Right kidney (tissue), 1 donor: ENCODE results near the gene DDX1.
"Not testable (repeated sequence)": the region's sequence is repeated elsewhere in the genome, so short reads cannot be mapped to it uniquely, and the experiment has no call there.

Source experiments
- DNase-seq: peaks from one replicate; pipeline ENCODE4 v3.0.0-alpha.2; 2016

DDX1 gene

DNA sequence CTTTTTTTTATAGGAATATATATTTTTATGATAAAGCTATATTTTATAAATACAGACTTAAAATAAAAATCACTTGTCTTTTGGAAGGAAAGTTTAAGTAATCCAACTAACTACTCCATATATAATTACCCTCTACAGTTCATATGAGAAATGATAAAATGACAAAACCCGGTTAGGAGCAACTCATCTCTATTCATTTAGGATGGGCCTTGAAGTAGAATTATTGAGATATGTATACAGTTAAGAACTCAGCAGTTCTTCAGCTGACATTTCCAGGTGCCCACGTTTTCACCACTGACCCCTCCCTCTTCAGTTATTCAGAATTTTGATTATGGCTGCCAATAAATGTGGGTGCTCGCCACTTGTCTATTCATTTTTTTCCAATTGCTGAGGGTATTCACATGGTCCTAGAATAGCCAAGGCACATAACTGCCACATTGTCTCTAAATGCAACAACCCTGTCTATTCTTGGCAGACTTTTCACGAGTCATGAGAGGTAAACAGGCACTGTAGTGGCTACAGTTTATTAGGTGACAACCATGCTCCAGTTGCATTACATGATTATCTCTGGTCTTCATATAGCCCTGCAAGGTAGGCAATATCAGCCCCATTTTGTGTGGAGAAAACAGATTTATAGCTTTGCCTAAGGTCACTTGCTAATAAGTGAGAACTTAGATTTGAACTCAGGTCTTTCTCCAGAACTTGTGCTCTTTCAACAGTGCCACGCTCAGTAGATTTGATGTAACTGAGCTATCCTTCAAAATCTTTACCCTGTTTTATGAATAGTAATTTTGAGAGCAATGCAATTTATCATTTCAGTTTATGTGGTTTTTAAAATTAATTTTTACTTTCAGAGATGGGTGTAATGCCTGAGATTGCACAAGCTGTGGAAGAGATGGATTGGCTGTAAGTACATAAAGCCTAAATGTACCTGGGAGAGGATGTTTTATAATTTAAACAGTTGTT lies 2.9 kb downstream of the DDX1 start:
- DNase-seq, result no peak

DNA sequence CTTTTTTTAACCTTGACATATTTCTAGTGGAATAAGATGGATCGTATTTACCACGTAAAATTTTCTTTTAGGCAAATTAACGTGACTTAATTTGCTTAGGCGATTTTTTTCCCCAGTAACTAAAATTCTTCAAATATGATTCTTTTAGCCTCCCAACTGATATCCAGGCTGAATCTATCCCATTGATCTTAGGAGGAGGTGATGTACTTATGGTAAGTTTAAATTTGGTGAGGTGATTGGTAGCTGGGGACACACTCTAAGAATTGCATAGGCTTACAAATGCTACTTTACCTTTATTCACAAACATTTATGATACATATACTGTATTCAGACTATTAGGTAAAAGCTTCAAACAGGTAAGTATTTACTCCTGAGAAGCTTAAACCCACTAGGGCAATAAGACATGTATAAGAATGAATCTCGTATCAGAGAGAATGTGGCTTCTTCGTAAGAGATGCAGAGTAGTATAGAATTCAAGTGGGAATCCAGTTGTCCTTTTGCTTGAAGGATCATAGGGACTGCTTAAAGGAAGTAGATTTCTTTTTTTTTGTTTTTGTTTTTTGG lies 3.8 kb downstream of the DDX1 start:
- DNase-seq, result no peak

DNA sequence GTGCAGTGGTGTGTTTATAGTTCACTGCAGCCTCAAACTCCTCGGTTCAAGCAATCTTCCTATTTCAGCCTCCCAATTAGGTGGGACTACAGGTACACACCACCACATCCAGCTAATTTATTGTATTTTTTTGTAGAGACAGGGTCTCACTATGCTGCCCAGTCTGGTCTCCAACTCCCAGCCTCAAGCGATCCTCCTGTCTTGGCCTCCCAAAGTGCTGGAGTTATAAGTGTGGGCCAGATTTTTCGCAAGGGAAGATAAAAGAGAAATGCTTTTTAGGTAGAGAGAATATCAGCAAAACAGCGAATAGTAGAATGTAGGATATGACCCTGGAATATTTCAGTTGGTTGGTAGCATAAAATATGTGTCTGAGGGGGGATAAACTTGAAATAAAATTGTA lies 4.3 kb downstream of the DDX1 start:
- DNase-seq, result no peak

DNA sequence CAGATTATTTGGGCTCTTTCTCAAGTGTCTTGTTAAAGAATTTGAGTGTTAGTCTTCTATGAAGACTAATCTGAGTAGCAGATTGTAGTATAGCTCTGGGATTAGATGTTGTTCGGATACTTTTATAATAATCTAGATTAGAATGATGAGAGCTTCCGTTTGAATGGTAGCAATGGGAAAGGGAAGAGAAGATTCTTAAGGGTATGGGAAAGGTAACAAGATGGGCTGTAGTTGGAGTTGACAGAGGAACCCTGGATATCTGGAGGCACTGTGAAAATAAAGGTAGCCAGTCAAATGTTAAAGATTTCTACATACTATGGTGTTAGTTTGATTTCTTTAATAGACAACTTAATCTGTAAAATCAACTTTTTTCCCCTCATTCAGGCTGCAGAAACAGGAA lies 4.7 kb downstream of the DDX1 start:
- no peak for DNase-seq

DNA sequence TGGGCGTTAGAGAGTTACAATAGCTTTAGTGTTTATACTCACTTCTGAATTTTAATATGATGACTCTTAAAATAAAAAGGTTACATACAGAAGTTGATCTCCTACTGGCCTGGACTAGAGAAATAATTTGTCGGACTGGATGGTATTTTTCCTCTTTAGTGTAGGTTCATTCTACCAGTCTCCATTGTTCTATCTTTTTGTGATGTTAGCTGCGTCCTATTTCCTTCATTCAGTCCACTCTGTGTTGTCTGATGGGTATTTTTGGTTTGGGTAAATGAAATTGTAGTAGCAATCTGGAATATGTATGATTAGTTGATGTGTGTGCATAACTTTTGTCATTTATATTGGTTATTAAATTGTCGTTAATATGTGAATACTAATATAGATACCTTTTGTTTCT lies 5.3 kb downstream of the DDX1 start:
- no peak for DNase-seq

DNA sequence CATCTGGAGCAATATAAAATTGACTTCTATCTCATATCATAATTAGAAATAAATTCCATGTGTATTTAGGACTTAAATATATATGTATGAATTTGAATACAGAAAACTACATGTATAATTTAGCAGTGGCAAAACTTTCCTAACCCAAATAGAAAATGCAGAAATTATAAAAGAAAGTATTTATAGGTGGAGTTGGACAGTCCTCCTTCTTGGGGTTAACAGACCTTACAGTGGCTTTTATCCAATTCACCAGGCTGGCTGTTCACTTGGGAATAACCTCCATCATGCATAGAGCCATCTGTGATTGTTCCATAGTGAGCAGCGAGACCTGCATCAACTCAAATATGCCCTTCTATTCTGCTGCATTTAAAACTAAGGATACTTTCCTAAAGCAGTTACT lies 8.3 kb downstream of the DDX1 start:
- DNase-seq, result no peak

DNA sequence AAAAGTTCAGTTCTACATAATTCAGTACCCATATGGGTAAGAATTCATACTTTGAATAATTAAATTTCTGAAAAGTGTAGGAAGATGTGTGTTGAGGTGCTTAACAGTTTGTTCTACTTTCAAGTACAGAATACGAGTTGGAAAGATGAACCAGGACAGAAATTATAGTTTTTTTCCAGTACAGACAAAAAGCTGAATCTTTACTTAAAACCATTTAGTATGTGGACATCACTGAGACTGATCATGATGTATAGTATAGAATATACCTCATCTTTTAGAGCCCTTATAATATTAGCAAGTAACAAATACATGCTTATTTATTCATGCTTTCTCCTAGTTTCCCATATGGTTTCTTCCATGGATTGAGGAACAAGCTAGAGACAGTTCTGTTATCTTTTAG lies 10.0 kb downstream of the DDX1 start:
- no peak for DNase-seq

DNA sequence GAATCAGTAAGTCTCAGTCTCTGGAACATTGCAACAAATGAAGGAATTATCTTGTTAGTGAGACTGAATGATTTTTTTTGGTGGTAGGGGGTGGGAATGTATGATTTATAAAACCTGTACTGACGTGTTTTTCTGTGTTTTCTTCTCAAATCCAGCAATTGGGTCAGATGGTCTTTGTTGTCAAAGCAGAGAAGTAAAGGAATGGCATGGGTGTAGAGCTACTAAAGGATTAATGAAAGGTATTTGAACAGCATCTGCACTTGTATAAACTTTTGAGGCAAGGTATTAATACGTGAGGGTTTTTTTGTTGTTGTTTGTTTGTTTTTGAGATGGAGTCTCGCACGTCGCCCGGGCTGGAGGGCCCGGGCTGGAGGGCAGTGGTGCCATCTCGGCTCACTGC lies 10.7 kb downstream of the DDX1 start:
- DNase-seq, result no peak

DNA sequence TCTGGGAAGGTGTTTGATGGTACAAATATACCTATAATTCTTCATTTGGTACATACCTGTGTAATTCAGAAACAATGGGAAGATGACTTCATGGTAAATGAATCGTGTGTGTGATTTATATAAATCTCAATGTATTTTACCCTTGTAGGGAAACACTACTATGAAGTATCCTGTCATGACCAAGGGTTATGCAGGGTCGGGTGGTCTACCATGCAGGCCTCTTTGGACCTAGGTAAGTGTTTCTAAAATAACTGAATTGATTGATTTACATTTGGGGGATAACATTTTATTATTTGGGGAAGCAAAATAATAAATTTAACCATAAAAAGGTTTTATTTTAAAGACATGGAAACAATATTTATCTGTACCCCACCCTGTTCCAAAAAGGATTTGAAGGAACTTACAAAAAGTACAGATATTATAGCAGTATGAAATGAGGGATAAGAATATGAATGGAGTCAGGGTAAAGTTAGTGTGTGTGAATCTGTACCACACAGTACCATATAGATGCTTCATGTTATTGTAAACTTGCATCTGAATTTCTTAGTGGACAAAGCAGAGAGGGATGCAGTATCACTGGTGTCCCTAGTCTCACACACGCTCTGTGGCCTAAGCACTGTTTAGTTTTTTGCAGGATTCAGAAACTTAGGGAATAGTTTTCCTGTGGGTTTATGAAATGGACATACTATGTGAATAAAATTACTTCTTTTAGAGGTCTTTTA lies 11.5 kb downstream of the DDX1 start:
- no peak for DNase-seq

DNA sequence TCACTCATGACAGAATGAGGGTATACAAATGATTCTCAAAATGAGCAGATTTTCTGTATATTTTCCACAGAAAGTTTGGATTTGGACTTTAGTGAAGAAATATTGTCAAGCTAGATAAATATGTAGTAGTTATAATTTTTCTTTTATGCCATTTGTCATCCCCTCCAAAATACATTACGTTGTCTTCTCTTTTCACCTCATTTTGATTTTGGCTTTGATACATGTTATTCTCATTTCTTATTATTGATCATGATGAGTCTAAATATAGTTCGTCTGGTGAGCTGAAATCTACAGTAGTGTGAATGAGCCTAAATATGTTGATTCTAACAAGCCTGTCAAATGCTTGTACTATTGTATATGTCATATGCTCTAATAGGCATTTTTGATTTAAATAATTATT lies 12.3 kb downstream of the DDX1 start:
- DNase-seq, result no peak

DNA sequence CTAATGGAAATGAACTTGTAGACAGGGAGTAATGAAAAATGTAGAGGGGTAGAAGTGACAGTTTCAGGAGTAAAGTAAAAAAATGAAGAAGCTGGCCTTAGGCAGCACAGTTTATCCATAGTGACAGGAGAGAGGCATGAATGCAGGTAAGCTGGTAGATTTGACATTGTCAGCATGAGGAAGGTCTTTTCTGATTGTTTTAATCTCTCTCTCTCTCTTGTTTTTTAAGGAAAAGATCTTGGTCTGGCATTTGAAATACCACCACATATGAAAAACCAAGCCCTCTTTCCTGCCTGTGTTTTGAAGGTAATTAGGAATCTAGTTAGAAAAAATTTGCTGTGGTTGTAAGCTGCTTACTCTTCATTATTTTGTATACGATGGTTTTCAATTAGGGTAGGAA lies 14.1 kb downstream of the DDX1 start:
- no peak for DNase-seq

DNA sequence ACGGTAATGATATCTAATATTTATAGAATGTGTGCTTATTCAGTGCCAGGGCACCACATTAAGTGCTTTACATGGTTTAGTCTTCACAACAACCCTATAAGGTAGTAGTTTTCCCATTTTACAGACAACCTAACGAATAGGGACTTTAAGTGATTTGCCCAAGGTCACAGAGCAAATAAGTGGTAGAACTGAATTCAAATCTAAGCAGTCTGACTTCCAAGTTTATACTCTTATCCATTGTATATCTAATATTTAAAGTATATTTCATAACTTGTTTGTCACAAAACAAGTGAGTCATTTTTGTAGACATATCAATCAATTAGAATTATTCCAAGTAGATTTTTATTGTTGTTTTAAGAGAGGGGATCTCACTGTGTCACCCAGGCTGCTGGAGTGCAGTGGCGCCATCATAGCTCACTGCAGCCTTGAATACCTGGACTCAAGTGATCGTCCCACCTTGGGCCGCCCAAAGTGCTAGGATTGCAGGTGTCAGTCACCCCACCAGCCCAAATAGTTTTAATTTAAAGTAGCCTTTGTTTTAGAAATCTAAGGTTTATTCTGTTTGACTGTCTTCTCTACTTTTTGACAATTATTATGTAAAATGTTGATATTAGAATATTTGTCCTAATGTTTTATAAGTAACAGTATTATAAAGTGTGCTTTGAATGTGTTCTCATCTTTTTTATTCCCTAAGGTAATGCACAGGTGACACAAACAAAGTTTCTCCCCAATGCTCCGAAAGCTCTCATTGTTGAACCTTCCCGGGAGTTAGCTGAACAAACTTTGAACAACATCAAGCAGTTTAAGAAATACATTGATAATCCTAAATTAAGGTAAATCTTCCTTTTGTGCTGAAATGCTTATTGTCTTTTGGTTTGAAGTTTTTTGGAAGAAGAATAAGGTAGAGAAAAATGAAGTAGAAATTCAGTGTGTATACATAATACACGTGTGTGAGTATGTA lies 15.1 kb downstream of the DDX1 start:
- no peak for DNase-seq

DNA sequence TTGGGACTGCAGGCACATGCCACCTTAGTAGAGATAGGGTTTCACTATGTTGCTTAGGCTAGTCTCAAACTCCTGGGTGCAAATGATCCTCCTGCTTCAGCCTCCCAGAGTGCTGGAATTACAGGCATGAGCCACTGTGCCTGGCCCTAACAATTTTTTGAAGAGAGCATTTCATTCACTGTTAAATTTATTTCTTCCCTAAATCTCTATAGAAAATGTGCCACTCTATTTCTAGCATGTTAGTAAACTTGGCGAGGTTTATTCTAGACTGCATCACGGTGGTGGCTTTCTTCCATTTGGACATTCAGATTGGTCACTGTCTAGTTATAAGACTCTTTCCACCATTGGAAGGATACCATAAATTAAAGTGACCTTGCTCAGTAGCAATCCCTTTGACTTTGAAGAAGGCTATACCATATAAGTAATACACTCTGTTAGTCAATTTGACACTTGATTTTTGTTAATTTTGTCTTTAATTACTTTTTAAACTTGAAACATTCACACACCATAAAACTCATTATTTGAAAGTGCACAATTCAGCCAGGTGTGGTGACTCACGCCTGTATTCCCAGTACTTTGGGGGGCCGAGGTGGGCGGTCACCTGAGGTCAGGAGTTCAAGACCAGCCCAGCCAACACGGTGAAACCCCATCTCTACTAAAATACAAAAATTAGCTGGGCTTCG lies 16.2 kb downstream of the DDX1 start:
- DNase-seq, result no peak

DNA sequence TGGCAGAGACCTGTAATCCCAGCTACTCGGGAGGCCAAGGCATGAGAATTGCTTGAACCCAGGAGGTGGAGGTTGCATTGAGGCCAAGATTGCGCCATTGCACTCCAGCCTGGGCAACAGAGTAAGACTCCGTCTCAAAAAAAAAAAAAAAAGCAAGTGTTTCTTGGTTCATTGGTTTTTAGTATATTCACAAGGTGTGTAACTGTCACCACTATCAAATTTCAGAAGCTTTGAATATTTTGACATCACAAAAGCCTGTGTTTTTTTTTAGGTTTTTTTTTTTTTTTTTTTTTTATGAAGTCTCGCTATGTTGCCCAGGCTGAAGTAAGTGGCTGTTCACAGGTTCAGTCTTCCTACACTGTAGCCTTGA lies 16.7 kb downstream of the DDX1 start:
- DNase-seq, result no peak

DNA sequence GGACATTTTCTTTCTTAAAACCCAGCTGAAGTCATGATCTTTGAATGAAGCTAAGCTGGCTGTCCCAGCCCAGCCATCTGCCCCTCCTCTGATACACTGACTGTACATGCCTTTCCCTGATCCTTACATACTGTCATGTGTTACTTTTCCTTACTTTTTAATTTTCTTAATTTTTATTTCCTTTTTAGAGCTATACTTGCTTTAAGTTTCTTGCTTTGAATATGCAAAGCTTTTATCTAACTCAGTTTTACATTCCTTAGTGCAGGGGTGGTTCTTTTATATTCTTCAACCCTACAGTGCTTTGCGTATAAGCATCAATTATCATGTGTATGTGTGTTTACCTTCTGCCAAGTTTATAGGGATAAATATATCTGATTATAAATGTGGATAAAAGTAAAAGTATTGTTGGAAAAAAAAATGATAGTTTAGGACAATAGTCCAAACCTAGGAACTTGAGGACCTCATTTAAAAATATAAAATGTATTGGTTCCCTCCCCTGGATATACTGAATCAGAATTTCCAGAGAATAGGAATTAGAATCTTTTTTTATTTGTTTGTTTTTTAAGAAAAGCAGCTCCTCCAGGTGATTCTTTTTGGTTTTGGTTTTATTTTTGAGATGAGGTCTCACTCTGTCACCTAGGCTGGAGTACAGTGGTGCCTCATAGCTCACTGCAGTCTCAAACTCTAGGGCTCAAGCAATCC lies 17.8 kb downstream of the DDX1 start:
- DNase-seq, result no peak

DNA sequence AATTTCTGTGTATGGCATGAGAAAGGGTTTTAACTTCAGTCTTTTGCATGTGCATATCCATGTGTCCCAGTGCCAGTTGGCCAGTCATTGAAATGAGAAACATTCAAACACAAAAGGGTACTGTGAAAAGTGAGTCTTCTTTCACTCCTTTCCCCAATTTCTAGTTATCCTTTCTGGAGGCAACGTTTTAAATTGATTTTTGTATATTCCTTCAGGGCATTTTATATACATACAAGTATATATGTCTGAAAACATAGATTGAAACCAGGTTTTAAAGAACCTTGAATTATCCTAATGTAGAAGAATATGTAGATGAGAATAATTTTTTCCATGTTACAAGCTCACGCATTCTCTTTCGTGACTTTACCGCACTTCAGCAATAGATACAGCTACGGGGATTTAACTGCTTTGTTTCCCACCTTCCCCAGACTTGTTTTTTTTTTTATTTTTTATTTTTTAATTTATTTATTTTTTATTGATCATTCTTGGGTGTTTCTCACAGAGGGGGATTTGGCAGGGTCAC lies 18.8 kb downstream of the DDX1 start:
- DNase-seq, result no peak

DNA sequence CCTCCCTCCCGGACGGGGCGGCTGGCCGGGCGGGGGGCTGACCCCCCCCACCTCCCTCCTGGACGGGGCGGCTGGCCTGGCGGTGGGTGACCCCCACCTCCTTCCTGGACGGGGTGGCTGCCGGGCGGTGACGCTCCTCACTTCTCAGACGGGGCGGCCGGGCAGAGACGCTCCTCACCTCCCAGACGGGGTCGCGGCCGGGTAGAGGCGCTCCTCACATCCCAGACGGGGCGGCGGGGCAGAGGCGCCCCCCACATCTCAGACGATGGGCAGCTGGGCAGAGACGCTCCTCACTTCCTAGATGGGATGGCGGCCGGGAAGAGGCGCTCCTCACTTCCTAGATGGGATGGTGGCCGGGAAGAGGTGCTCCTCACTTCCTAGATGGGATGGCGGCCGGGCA lies 20.4 kb downstream of the DDX1 start:
- DNase-seq, result not testable (repeated sequence)

DNA sequence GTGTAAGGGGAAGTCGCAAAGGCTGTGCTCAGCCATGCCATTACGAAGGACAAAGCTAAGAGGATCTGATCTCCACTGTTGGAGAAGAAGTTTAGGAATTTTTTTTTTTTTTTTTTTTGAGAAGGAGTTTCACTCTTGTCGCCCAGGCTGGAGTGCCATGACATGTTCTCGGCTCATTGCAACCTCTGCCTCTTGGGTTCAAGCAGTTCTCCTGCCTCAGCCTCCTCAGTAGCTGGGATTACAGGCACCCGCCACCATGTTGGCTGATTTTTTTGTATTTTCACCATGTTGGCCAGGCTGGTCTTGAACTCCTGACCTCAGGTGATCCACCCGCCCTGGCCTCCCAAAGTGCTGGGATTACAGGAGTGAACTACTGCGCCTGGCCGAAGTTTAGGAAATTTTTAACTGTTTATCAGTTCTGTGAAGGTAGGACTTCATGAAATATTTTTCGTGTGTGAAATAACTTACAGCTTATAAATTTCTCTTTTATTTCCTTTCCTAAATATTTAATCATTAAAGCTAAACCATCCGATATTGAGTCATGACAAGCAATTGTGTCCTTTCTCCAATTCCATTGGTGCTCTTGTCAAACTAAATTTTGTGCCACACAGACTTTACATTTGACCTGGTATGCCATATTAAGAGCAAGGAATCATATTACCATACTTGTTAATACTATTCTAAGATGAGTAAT lies 22.2 kb downstream of the DDX1 start:
- DNase-seq, result no peak

DNA sequence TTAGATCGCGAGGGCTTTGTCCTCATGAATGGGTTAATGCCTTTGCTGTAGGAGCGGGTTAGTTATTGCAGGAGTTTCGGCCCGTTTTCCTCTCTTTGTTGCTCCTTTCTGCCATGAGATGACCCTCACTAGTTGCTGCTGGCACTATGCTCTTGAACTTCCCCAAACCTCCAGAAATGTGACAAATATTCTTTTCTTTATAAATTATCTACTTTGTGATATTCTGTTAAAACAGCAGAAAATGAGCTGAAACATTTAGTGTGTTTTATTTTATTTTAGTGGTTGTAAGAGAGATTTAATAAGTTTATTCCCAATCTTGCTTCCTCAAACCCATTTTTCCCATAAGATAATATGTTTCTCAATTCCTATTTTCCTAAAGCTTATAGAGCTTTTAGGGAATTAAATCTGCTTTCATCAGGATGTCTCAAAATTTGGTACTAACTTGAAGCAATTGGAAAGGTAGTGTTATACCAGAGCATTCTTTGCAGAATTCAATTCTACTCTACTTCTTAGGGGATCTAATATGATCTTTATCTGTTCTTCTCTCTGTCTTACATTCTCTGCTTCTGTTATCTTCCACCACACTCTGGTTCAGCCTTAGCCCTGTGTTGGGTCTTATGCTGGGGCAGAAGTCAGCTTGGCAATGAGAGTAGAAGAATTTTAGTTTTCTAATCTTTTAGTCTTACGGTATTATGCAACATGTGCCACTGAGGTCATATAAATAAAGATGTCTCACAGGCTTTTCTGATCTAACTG lies 23.1 kb downstream of the DDX1 start:
- no peak for DNase-seq
